Keratinocyte (primary cell): ENCODE results near the gene PFKFB3. TPM values are rescaled to one million over a fixed set of nuclear protein-coding genes. Genes with fewer than 3 reads are reported as not detected.
"Not testable (repeated sequence)": the region's sequence is repeated elsewhere in the genome, so short reads cannot be mapped to it uniquely, and the experiment has no call there.

Experiments
- DNase-seq: peaks from one replicate; pipeline ENCODE4 v3.0.0-alpha.2; 2011; ENCODE audit warnings: low read depth, missing footprints, low spot score
- FAIRE-seq: peaks from 2 replicates; lab custom pipeline; 2011; peaks lifted over from hg19 to GRCh38; lab: Jason Lieb, UNC
- H2AFZ ChIP-seq: 2 replicates; pipeline ENCODE4 v1.6.0; 2012; ENCODE audit warnings: low read length, control low read depth, inconsistent platforms; ENCODE audit not compliant: control insufficient read depth
- H3K27ac ChIP-seq: 2 replicates; pipeline ENCODE4 v1.5.1; 2011; ENCODE audit warnings: low read length; ENCODE audit not compliant: control insufficient read depth, insufficient read depth
- H3K27me3 ChIP-seq: 3 replicates; pipeline ENCODE4 v1.6.0; 2011; ENCODE audit warnings: low read length; ENCODE audit not compliant: control insufficient read depth, insufficient read depth; ENCODE audit errors: extremely low read depth
- H3K36me3 ChIP-seq, 2 experiments: 2 replicates in 1 of 2; 3 replicates in 1 of 2; pipeline ENCODE4 v1.5.1; 2011; ENCODE audit warnings: low read length in 2 of 2, mild to moderate bottlenecking in 1 of 2; ENCODE audit not compliant: control insufficient read depth in 2 of 2, insufficient read depth in 2 of 2; ENCODE audit errors: extremely low read depth in 1 of 2
- H3K4me1 ChIP-seq: 3 replicates; pipeline ENCODE4 v1.5.1; 2011; ENCODE audit warnings: low read length; ENCODE audit not compliant: control insufficient read depth, insufficient read depth; ENCODE audit errors: extremely low read depth
- H3K4me2 ChIP-seq: 3 replicates; pipeline ENCODE4 v1.6.0; 2011; ENCODE audit warnings: low read depth, low read length; ENCODE audit not compliant: control insufficient read depth, insufficient read depth; ENCODE audit errors: extremely low read depth
- H3K4me3 ChIP-seq, 3 experiments: fragments of 200-600 bp in 1 of 3; sonication (generic) in 1 of 3; 2 replicates in 2 of 3; 3 replicates in 1 of 3; pipeline ENCODE4 v1.5.1; 2011 to 2016; ENCODE audit warnings: low read length in 3 of 3, mild to moderate bottlenecking in 3 of 3, control low read depth in 2 of 3, inconsistent platforms in 1 of 3, low read depth in 1 of 3, mixed read lengths in 1 of 3, mixed run types in 1 of 3, moderate library complexity in 1 of 3; ENCODE audit not compliant: control insufficient read depth in 2 of 3, insufficient read depth in 2 of 3; ENCODE audit errors: extremely low read depth in 1 of 3
- H3K79me2 ChIP-seq: 2 replicates; pipeline ENCODE4 v1.6.0; 2012; ENCODE audit warnings: low read length; ENCODE audit not compliant: control insufficient read depth, insufficient read depth
- H3K9ac ChIP-seq: 3 replicates; pipeline ENCODE4 v1.6.0; 2011; ENCODE audit warnings: low read length; ENCODE audit not compliant: control insufficient read depth, insufficient read depth; ENCODE audit errors: extremely low read depth
- H3K9me1 ChIP-seq: 3 replicates; pipeline ENCODE4 v1.6.0; 2011; ENCODE audit warnings: low read length; ENCODE audit not compliant: control insufficient read depth, insufficient read depth; ENCODE audit errors: extremely low read depth
- H3K9me3 ChIP-seq: 2 replicates; pipeline ENCODE4 v1.5.1; 2012; ENCODE audit warnings: low read depth, low read length; ENCODE audit not compliant: control insufficient read depth
- H4K20me1 ChIP-seq: 3 replicates; pipeline ENCODE4 v1.6.0; 2011; ENCODE audit warnings: low read length; ENCODE audit not compliant: control insufficient read depth, insufficient read depth; ENCODE audit errors: extremely low read depth
- EZH2 ChIP-seq: IDR thresholded peaks from one replicate; pipeline ENCODE4 v1.6.1; 2012; ENCODE audit warnings: inconsistent platforms, mild to moderate bottlenecking, low read length, moderate library complexity
- dilution Hi-C: fragments of 300-500 bp; cut with MboI; formaldehyde crosslinking; loops from one replicate; pipeline ENCODE4 v1.7.0; 2020; ENCODE audit warnings: low sequenced_read_pairs; ENCODE audit not compliant: extremely low pct_ligation_motif_present
- polyA plus RNA-seq, 5 experiments: library from polyadenylated mRNA; depleted of rRNA in 3 of 5; stranded (reverse) in 3 of 5; stranded (forward) in 1 of 5; unstranded in 1 of 5; fragments of >200 nt; gene quantifications; 1 replicate in 1 of 5; 2 replicates in 3 of 5; 3 replicates in 1 of 5; pipeline versions ENCODE4 v1.2.1 to v1.2.3, GENCODE V29; 2011 to 2012; ENCODE audit warnings: missing spikeins in 2 of 5, low read depth in 1 of 5, low replicate concordance in 1 of 5
- TF ChIP-seq, protein P1 (sequence below), 3 experiments: IDR thresholded peaks in 1 of 3; conservative IDR thresholded peaks in 1 of 3; optimal IDR thresholded peaks in 1 of 3; 2 replicates in 2 of 3; 3 replicates in 1 of 3; pipeline versions ENCODE3 to v1.5.1; 2011; ENCODE audit warnings: low read length in 3 of 3, mild to moderate bottlenecking in 3 of 3, moderate library complexity in 2 of 3, control low read depth in 1 of 3, inconsistent platforms in 1 of 3; ENCODE audit not compliant: insufficient read depth in 2 of 3; ENCODE audit errors: extremely low read depth in 1 of 3

The PFKFB3 gene
- polyA plus RNA-seq, 1 donor (not counting 4 experiments of a cell fraction or from before 2014, with no cell fraction given) = 18.6 TPM

DNA sequence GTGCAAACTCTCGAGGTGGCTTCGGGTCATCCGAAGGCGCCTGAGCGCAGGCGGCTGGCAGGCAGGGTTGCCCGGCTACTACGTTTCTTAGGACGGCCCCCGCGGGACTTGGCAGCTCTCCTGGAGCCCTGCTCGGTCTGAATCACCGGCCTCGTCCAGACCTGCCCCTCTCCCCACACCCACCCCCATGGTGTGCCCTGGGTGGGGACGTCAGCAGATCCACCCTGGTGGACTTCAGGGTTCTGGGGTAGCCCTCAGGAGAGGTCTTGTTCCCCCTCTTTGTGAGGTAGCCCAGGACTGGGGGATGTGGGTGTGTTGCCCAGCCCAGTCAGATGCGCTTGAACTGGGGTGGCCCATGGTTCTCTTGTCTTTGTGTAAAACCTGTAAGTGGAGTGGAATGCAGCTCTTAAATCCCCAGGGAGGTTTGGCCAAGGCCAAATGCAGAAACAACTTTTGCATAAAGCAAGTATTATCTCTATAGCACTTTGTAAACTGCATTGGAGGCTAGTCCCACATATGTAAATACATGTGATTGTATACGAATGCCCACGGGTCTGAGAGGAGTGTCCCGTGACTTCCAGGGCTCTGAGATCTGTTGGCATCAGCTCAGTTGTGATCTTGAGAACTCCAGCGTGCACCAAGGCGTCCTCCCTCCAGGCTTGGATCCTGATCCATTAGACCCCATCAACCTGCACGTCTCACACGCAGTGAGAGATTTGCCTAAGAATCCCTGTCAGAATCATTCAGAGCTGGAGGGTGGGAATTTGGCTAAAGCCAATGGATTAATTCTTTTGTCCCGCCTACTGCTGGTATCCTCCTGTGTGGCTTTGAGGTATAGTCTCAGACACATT, 1.8 kb downstream of the PFKFB3 start:
- Histone ChIP-seq H3K9me1 (no peaks in the 10 kb centered on the region), H2AFZ (peak overlapping the region; percentile 38), H3K4me2 (peak overlapping the region; percentile 88), H3K27ac (peak overlapping the region; percentile 84), H3K9me3 (no peaks in the 10 kb centered on the region), H3K27me3 (peaks cover 6% of the 10 kb centered on the region), H3K4me1 (peaks cover 21% of the 10 kb centered on the region), H4K20me1 (no peaks in the 10 kb centered on the region), H3K79me2 (peaks cover 26% of the 10 kb centered on the region), H3K4me3 (peak overlapping the region; percentile 78 to 96 (median 85)), H3K36me3 (peaks cover 0 to 4% of the 10 kb centered on the region in 2 experiments), H3K9ac (peak overlapping the region; percentile 90)
- TF ChIP-seq, protein P1, sequence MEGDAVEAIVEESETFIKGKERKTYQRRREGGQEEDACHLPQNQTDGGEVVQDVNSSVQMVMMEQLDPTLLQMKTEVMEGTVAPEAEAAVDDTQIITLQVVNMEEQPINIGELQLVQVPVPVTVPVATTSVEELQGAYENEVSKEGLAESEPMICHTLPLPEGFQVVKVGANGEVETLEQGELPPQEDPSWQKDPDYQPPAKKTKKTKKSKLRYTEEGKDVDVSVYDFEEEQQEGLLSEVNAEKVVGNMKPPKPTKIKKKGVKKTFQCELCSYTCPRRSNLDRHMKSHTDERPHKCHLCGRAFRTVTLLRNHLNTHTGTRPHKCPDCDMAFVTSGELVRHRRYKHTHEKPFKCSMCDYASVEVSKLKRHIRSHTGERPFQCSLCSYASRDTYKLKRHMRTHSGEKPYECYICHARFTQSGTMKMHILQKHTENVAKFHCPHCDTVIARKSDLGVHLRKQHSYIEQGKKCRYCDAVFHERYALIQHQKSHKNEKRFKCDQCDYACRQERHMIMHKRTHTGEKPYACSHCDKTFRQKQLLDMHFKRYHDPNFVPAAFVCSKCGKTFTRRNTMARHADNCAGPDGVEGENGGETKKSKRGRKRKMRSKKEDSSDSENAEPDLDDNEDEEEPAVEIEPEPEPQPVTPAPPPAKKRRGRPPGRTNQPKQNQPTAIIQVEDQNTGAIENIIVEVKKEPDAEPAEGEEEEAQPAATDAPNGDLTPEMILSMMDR (optimal IDR thresholded peaks at IDR 0.05 in 1 of 3, IDR thresholded peaks at IDR 0.05 in 1 of 3, conservative IDR thresholded peaks at IDR 0.05 in 1 of 3; ENCODE audit: extremely low read depth in 1 of 3, insufficient read depth in 2 of 3, low read length in 3 of 3) = no peak
- TF ChIP-seq EZH2 = no peak
- FAIRE-seq = peak; percentile 78
- dilution Hi-C loops = no loop called here
- DNase-seq = peak; percentile 49

DNA sequence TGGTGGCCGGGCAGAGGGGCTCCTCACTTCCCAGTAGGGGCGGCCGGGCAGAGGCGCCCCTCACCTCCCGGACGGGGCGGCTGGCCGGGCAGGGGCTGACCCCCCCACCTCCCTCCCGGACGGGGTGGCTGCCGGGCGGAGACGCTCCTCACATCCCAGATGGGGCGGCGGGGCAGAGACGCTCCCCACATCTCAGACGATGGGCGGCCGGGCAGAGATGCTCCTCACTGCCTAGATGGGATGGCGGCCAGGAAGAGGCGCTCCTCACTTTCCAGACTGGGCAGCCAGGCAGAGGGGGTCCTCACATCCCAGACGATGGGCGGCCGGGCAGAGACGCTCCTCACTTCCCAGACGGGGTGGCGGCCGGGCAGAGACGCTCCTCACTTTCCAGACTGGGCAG, 3.8 kb downstream of the PFKFB3 start:
- dilution Hi-C loops, H3K4me3 ChIP-seq, H3K9me3 ChIP-seq, H3K9ac ChIP-seq, H3K27me3 ChIP-seq, FAIRE-seq, H3K36me3 ChIP-seq, H2AFZ ChIP-seq, H3K27ac ChIP-seq, H3K9me1 ChIP-seq, H4K20me1 ChIP-seq, DNase-seq, H3K4me2 ChIP-seq: not testable (repeated sequence)
- Histone ChIP-seq H3K79me2 (peaks cover 35% of the 10 kb centered on the region), H3K4me1 (peaks cover 18% of the 10 kb centered on the region)
